Activated CD4-positive, alpha-beta T cell treated with anti-CD3 and anti-CD28 coated beads, Interleukin-2, amount 50 U/mL, for 4 hours (primary cell): ENCODE measurements around the gene STIP1.
"Not testable (repeated sequence)": the region's sequence is repeated elsewhere in the genome, so short reads cannot be mapped to it uniquely, and the experiment has no call there.

Experiments used
- DNase-seq, 2 experiments: peaks; one replicate each; pipeline ENCODE4 v3.0.0-alpha.2; 2020

Gene STIP1

DNA sequence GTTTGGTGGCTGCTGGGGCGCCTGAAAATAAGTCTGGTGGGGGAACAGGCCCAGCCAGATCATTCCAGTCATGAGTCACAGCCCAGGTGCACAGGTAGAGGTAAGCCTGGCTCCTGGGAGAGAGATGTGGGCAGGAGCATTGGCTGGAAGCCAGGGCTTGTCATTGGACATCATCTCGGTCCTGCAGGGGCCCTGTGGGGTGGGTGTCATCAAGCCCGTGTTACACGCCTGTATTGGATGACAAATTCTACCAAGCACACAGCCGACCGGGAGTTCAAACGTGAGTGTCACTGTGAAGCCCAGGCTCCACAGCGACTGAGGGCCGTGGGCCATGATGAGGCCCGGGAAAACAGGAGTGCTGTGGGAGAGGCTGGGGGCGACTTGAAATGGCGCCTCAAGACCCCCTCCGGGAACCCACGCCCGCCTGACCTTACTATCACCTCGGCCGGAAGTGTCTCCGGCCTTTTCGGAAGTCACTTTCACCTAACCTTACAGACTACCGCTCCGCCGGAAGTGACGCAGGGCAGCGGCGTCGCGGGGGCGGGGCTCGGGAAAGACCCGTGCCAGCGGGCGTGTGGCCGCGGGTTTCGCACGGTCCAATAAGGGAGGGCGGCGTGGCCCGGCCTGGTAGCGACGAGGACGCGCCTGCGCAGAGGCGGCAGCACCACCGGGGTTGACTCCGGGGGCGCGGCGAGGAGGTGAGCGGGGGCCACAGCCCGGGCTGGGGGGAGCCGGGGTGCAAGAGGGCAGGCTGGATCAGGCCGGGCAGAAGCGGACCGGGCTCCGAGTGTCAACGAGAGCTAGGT is 54.7 kb downstream of the STIP1 start, which contains the start of gene FKBP2:
TSS of gene FKBP2 (plus strand) at position 661 of the 806 bp plus-strand sequence. CDS start 1,293 bp downstream, outside the sequence.
- DNase-seq = peak; percentile 95 to 97

- DNase-seq = no peak
Observed at GRCh38 chr11:64241241-64241490, 55.2 kb downstream of the STIP1 start.

DNA sequence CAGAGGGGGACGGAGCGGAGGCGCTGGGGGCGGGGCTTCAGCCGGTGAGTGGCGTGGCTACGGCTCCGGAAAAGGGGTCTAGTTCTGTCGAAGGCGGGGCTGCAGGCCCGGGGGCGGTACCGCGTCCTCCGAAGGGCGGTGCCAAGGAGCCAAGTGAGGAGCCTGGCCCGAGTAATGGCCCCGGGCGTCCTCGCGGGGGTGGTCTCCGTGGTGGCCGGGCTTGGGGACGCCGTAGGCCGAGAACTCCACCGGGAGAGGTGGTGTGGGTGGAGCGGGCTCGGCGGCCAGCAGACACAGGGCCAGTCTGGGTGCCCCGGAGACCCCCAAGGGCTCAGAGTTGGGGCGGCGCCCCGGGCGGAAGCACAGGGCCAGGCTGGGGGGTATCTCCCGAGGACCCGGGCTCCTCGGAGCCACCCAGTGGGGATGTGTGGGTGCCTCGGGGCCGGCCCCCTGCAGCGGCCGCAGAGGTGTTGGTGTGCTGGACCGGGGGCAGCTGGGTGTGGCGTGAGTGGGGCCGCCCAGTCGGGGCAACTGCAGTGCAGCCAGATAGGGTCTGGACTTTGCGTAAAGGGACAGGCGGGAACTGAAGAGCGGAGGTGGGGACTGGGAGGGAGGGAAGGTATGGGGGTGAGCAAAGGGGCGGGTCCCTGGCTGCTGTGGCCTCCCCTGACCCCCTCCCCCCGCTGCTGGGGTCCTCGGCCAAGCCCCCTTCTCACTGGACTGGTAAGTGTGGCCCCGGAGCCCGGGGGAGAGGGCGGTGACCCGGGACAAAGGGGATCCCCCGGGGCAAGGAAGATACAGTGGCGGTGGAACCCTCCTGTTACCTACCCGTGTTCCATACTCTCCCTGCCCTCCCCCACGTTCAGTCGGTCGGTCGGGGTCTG is 55.8 kb downstream of the STIP1 start:
- DNase-seq = peak; percentile 99 to 100

- DNase-seq = no peak
Observed at GRCh38 chr11:64243236-64243854, 57.4 kb downstream of the STIP1 start.

DNA sequence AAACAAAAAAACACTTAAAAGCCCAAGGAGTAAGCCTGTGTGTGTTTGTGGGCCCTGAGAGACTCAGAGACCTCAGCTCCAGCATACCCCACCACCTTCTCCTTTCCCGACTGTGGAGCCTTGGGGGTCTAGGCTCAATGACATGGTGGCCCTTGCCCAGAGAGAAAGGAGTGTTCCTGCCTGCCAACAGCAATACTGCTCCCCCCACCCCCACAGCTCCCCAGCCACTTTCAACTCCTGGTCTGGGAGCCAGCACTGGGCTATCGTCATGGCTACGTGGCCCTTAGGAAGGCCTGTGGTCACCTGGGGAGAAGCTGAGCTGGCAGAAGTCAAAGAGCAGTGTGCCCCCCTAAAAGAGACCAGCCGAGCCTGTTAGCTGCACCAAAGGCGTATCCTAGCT is 58.1 kb downstream of the STIP1 start:
- DNase-seq = no peak

DNA sequence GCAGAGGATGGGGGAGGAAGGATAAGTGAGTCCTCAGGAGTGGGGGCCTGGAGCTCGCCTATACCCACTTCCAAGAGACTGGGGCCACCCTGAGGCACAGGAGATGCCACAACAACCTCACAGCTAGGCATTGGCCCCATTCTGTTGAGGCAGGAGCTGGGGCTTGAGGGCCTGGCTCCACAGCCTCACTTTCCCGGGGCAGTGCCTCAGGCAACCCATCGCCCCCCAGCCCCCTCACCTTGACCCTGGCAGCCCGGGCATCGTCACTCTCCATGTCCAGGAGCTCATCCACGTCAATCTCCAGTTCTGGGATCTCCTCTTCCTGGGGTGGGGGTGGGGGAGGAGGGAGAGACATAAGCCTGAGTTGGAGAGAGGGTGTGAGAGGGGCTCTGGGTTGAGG is 59.0 kb downstream of the STIP1 start:
- no peak for DNase-seq

DNA sequence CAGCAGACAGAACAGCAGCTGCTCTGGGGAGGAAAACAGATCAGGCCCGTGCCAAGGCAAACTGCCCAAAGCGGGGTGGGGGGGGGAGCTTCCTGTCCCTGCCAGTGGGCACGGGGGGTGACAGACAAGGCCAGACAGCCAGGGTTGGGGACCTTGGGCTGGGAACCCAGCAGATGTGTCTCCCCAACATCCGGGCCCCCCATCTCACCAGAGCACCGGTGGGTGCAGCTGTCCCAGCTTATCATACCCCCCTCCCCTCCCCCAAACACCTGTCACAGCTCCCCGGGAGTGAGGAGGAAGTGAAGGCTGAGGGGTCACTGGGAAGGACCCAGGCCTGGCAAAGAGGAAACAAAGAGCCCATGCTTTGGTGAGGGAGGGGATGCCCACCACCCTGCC is 59.4 kb downstream of the STIP1 start:
- peak in 1 of 2 experiments; percentile 24 for DNase-seq

GRCh38 chr11:64245797-64246620 is 60.0 kb downstream of the STIP1 start:
- peak; percentile 81 to 85 for DNase-seq

DNA sequence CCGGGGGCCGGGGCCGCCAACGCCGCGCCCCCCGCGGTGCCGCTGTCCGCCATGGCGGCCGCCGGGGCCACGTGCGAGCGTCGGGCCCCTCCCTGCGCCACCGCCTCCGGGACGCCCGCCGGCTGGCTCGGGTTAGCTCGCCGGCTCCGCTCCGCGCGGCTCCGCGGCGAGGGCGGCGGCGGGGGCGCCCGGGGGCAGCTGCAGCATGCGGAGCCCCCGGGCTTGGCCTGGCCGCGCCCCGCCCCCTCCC is 60.6 kb downstream of the STIP1 start:
- DNase-seq = not testable (repeated sequence)

DNA sequence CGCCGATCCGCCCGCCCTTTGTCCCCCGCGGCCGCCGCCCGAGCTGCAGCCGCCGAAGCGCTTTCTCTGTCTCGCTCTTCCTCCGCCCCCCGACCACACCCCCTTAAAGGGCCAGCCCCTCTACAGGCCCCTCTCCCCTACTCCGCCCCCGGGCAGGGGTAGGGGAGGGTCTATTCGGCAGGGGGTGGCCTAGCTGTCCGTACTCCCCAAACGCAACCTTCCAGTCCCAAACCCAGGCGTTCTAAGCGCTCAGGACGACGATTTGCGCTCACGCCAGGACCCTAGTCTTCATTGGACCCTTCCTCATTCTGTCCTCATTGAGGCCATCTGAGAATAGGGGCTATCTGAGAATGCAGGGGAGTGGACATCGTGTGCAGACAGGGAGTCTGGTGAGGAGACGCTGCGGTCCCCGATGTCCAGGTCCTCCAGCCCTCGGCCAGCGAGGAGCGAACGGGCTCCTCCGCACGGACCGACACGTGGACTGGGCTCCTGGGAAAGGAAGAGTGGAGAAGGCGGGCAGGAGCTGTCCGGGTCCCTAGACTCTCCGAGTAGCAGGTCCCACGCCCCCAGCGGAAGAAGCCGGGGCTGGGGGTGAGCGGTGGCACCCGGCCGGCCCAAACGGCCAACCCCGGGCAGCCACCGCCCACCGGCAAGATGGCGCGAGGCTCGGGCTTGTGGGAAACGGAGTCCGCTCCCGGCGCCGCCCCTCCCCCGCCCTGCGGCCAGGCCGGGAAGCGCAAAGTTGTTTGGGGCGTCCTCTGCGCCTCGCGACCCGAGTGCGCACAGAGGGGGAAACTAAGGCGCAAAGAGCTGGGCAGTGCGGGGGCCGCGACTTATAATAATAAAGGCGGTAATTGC is 61.1 kb downstream of the STIP1 start, which contains the start of gene PPP1R14B:
TSS of gene PPP1R14B (minus strand) at position 73 of the 858 bp plus-strand sequence. CDS start 270 bp downstream, outside the sequence.
- DNase-seq = peak; percentile 76 to 80

DNA sequence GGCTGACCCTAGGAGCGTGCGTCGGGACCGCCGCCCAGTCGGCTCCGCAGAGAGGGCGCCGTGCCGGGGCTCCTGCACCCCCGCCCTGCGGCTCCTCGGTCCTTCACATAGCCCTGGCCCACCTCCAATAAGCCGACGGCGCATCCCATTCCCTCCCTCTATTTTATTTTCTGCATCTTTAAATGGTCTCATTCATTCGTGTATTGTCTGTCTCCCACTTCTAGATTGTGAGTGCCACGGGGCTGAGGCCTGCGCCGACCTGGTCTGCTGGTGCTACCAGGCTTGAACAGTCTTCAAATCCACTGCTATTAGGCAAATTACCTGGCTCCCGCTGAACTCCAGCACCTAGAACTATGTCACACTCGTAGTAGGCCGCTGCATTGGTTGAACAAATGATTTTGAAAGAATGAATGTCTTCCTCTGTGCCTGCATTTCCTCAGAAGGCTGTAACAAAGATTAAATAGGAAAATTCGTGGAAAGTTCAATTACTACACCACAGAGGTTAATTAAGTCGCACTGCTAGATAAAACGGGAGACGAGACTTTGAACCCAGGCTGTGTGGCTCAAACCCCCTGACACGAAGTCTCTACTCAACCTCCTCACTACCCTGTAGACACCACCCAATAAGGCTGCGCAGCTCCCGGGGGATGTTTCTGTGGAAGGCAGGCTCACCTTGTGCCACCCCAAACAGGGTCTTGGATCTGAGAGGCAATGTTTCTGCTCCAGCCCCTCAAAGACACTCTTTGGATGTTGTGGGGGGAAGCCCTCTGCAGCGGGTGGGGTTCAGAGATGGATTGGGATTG is 62.0 kb downstream of the STIP1 start:
- DNase-seq = no peak

- DNase-seq = no peak
Observed at GRCh38 chr11:64248578-64248977, 62.6 kb downstream of the STIP1 start.

GRCh38 chr11:64249038-64249437 is 63.1 kb downstream of the STIP1 start:
- no peak for DNase-seq

DNA sequence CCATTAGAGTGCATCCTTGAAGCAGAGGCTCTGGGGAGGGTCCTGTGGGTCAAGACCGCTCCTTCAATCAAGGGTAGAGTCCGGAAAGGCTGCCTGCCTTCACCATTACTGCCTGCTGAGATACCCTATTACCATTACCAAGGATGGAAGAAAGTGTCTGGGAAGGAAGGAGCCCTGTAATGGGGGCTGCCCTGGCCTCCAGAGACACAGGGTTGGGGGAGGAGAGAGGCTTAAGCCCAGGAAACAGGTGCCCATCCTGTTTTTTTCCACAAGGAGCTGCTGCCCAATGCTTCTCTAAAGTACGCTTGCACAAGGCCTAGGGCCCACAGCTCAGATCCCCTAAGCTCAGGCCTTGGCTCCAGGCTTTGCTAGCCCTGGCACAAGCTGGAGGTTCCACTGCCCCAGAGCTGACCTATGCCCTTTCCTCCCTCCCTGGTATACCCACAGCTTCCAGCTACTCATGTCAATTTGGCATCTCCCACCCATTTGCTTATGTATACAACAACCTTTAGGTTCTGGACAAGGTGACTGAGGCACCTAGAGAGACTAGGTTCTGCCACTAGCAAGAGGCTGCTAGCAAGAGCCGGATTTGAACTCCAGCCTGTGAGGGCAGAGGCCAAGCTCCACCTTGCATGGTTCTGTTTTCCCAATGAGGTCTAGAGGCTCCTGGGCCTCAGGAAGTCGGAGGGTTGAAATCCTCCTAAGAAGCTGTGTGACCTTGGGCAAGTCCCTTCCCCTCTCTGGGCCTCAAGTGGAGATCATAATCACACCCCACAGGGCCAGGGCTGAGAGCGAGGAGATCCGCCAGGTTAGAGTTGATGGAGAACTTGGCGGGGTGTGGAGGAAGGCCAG is 63.8 kb downstream of the STIP1 start:
- DNase-seq = no peak

GRCh38 chr11:64250415-64251015 is 64.5 kb downstream of the STIP1 start:
- DNase-seq = no peak

GRCh38 chr11:64251016-64251752 is 65.2 kb downstream of the STIP1 start, which contains the start of gene PLCB3:
PLCB3 (plus strand) TSS chr11:64251530; CDS start chr11:64251650, 120 bp downstream.
- peak in 1 of 2 experiments; percentile 41 for DNase-seq

- DNase-seq = no peak
Observed at GRCh38 chr11:64251753-64252002, 65.7 kb downstream of the STIP1 start.

- no peak for DNase-seq
Observed at GRCh38 chr11:64252003-64252872, 66.3 kb downstream of the STIP1 start.
